ENCODE data around the gene HOXA6. TPM values are rescaled to one million over a fixed set of nuclear protein-coding genes. Genes with fewer than 3 reads are reported as not detected.

HOXA6 gene
- total RNA-seq, 4 donors from 2014 or later, result 11.1 to 30.9 (median 18.7) TPM

GRCh38 chr7:27168265-27168947 is 20.8 kb upstream of the HOXA6 start:
- Histone ChIP-seq H3K4me3 (peak overlapping the region; percentile 6 to 74 (median 18)), H3K36me3 (no peaks in the 10 kb centered on the region), H3K9me3 (no peaks in the 10 kb centered on the region), H3K27ac (peak overlapping the region; percentile 67 to 94 (median 88)), H3K4me1 (peaks cover 0 to 68% (median 10%) of the 10 kb centered on the region in 4 donors), H3K27me3 (peaks cover 0 to 99% of the 10 kb centered on the region in 2 donors)
- WGBS, 2 donors, result 23 to 39% methylated on average over 15 to 25 of the region's 25 CpGs
- no peak for DNase-seq (ENCODE audit: low spot score in 2 of 2)
- TF ChIP-seq EP300 (IDR thresholded peaks at IDR 0.05) (peak in 1 of 2 donors; percentile 11), CTCF (IDR thresholded peaks at IDR 0.05) (no peak)

GRCh38 chr7:27167916-27168264 is 20.3 kb upstream of the HOXA6 start:
- no peak for DNase-seq (ENCODE audit: low spot score in 2 of 2)
- no peak for TF ChIP-seq CTCF (IDR thresholded peaks at IDR 0.05)
- WGBS, 2 donors, result 45 to 47% methylated on average over 4 of the region's 4 CpGs
- Histone ChIP-seq H3K4me1 (peaks cover 0 to 66% (median 10%) of the 10 kb centered on the region in 4 donors), H3K9me3 (no peaks in the 10 kb centered on the region), H3K4me3 (peak overlapping the region in 2 of 4 donors; percentile 4 to 74), H3K27me3 (peaks cover 0 to 100% of the 10 kb centered on the region in 2 donors), H3K36me3 (no peaks in the 10 kb centered on the region), H3K27ac (peak overlapping the region; percentile 67 to 94 (median 88))

GRCh38 chr7:27166531-27167505 is 19.2 kb upstream of the HOXA6 start:
- WGBS, 2 donors, result 20 to 36% methylated on average over 48 to 50 of the region's 50 CpGs
- DNase-seq (ENCODE audit: low spot score in 2 of 2), result no peak
- Histone ChIP-seq H3K36me3 (no peaks in the 10 kb centered on the region), H3K9me3 (no peaks in the 10 kb centered on the region), H3K4me3 (peak overlapping the region; percentile 47 to 74 (median 53)), H3K27me3 (peaks cover 0 to 95% of the 10 kb centered on the region in 2 donors), H3K4me1 (peaks cover 0 to 71% (median 10%) of the 10 kb centered on the region in 4 donors), H3K27ac (peak overlapping the region; percentile 77 to 94 (median 88))
- TF ChIP-seq POLR2A (IDR thresholded peaks at IDR 0.05) (no peak), EP300 (IDR thresholded peaks at IDR 0.05) (no peak), CTCF (IDR thresholded peaks at IDR 0.05) (no peak)

- 5 to 7% methylated on average over 36 to 44 of the region's 46 CpGs for WGBS, 2 donors
- H3K4me1 ChIP-seq, result peaks cover 0 to 79% (median 15%) of the 10 kb centered on the region in 4 donors
- peaks cover 0 to 95% of the 10 kb centered on the region in 2 donors for H3K27me3 ChIP-seq
- peak overlapping the region; percentile 77 to 94 (median 88) for H3K27ac ChIP-seq
- TF ChIP-seq CTCF (IDR thresholded peaks at IDR 0.05) (no peak), POLR2A (IDR thresholded peaks at IDR 0.05) (no peak), EP300 (IDR thresholded peaks at IDR 0.05) (no peak)
- DNase-seq (ENCODE audit: low spot score in 2 of 2), result no peak
- H3K9me3 ChIP-seq, result no peaks in the 10 kb centered on the region
- no peaks in the 10 kb centered on the region for H3K36me3 ChIP-seq
- peak overlapping the region; percentile 47 to 74 (median 53) for H3K4me3 ChIP-seq
These were observed 18.5 kb upstream of the HOXA6 start for GRCh38 chr7:27165996-27166530.
